Psoas muscle (tissue), 8 donors: ENCODE results near the gene SLC12A8. TPM values are rescaled to one million over a fixed set of nuclear protein-coding genes. Genes with fewer than 3 reads are reported as not detected.

ENCODE experiments used
- ATAC-seq, 4 donors: fragments of 200-7000 bp; cut with Tn5 transposase; one replicate each; pipeline ENCODE4 v1.9.1; 2020; ENCODE audit warnings: moderate library complexity in 3 of 4, mild to moderate bottlenecking in 2 of 4
- DNase-seq, 2 donors: peaks; one replicate each; pipeline ENCODE4 v3.0.0-alpha.2; 2020
- H3K27ac ChIP-seq: fragments of 200-600 bp; one replicate; pipeline ENCODE4 v1.8.0; 2022
- H3K27me3 ChIP-seq, 3 donors: fragments of 200-600 bp in 1 of 3; one replicate each; pipeline versions ENCODE4 v1.6.1 to v1.8.0; 2013 to 2022; ENCODE audit warnings: low read length in 2 of 3, mild to moderate bottlenecking in 2 of 3, moderate library complexity in 1 of 3; ENCODE audit not compliant: insufficient read depth in 3 of 3
- H3K36me3 ChIP-seq, 2 donors: fragments of 200-600 bp in 1 of 2; one replicate each; pipeline versions ENCODE4 v1.6.1 to v1.8.0; 2013 to 2022; ENCODE audit warnings: low read depth in 1 of 2, mild to moderate bottlenecking in 1 of 2, moderate library complexity in 1 of 2; ENCODE audit not compliant: insufficient read depth in 1 of 2
- H3K4me1 ChIP-seq: fragments of 200-600 bp; one replicate; pipeline ENCODE4 v1.8.0; 2022
- H3K4me3 ChIP-seq: fragments of 200-600 bp; one replicate; pipeline ENCODE4 v1.8.0; 2022; ENCODE audit warnings: mild to moderate bottlenecking
- H3K9me3 ChIP-seq: fragments of 200-600 bp; one replicate; pipeline ENCODE4 v1.8.0; 2022
- WGBS, 3 donors: extraction: QIAGEN DNeasy Blood & Tissue Kit; methylation state at CpG; one replicate each; pipeline versions ENCODE4 v1.1.6 to v1.1.7; 2013; 5-methylcytosine and 5-hydroxymethylcytosine counted together
- intact Hi-C, 2 donors: fragments of 100-400 bp; cut with DNase I; formaldehyde crosslinking; loops; one replicate each; pipeline versions ENCODE4 v1.11.0 to v1.14.2; 2022
- polyA plus RNA-seq, 3 donors: library from polyadenylated mRNA; stranded (reverse); fragments of 200-250 nt; gene quantifications; one replicate each; pipeline ENCODE4 v1.2.3, GENCODE V29; 2013
- total RNA-seq, 4 donors: library from RNA; stranded (reverse); fragmentation: NEBNext Ultra II Directional in 2 of 4; extraction: Animal tissue kit (Norgen Biotek cat#: 25700) in 2 of 4; gene quantifications; one replicate each; pipeline versions ENCODE4 v1.2.1 to v1.2.4, GENCODE V29; 2021 to 2023
- TF ChIP-seq, protein P1 (sequence below): fragments of 200-600 bp; IDR thresholded peaks from one replicate; pipeline ENCODE4 v1.8.0; 2022; ENCODE audit warnings: antibody characterized with exemption
- donor health status: healthy with polysubstance abuse.
- donor health status: DM: no; HTN: no; CAD: no; lungs with moderate emphysema.
- donor health status: Bipolar disorder and iron deficiency.
- donor health status: healthy.
- donor health status: DM: yes; HTN: yes; CAD: no.
- donor health status: DM: no; HTN: no; CAD: no.
- donor health status: DM: no; HTN: no; CAD: no.
- donor health status: DM: yes; HTN: yes; CAD: no.

The SLC12A8 gene
- total and polyA plus RNA-seq, 7 donors: 0.06 to 0.93 (median 0.33) TPM; not detected in 1

DNA sequence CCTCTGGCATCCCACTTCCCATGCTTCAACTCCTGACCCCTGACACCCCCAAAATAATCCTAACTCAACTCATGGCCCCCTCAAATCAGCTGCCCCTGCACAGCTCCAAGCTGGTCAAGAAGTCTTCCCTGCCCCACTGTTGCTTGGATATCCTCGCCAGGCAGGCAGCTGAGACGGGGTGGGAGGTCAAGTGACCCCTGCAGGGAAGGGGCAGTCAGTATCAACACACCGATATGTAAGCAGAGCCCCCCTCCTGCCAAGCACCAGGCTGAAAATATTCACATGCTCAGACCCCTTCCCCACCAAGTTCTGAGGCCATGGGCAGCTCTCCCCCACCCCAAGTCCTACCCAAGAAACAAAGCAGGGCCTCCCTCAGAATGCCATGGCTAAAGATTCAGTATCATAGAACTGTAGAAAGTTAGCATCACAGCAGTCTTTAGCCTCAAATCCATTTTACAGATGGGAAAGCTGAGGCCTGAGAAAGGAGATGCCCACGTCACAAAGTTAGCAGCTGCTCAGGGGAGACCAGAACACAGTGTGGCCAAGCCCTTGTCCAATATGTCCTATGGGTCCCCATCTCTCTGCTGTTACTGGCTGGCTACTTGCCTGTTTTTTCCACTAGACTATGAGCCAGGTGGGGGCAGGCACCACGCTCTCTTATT, 67.8 kb downstream of the SLC12A8 start:
- Histone ChIP-seq H3K27ac (no peak overlapping the region), H3K36me3 (no peaks in the 10 kb centered on the region), H3K4me3 (no peak overlapping the region), H3K4me1 (peaks cover 36% of the 10 kb centered on the region), H3K27me3 (no peaks in the 10 kb centered on the region), H3K9me3 (no peaks in the 10 kb centered on the region)
- 83 to 95% (median 88%) methylated on average over 5 of the region's 5 CpGs for WGBS, 3 donors
- intact Hi-C loops: loop anchor here in 1 of 2 donors (5.0 kb wide), 1 partner anchor 92 kb away; no protein-coding TSS in a partner anchor
- no peak for DNase-seq
- TF ChIP-seq, protein P1, sequence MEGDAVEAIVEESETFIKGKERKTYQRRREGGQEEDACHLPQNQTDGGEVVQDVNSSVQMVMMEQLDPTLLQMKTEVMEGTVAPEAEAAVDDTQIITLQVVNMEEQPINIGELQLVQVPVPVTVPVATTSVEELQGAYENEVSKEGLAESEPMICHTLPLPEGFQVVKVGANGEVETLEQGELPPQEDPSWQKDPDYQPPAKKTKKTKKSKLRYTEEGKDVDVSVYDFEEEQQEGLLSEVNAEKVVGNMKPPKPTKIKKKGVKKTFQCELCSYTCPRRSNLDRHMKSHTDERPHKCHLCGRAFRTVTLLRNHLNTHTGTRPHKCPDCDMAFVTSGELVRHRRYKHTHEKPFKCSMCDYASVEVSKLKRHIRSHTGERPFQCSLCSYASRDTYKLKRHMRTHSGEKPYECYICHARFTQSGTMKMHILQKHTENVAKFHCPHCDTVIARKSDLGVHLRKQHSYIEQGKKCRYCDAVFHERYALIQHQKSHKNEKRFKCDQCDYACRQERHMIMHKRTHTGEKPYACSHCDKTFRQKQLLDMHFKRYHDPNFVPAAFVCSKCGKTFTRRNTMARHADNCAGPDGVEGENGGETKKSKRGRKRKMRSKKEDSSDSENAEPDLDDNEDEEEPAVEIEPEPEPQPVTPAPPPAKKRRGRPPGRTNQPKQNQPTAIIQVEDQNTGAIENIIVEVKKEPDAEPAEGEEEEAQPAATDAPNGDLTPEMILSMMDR: no peak
- ATAC-seq: no peak

DNA sequence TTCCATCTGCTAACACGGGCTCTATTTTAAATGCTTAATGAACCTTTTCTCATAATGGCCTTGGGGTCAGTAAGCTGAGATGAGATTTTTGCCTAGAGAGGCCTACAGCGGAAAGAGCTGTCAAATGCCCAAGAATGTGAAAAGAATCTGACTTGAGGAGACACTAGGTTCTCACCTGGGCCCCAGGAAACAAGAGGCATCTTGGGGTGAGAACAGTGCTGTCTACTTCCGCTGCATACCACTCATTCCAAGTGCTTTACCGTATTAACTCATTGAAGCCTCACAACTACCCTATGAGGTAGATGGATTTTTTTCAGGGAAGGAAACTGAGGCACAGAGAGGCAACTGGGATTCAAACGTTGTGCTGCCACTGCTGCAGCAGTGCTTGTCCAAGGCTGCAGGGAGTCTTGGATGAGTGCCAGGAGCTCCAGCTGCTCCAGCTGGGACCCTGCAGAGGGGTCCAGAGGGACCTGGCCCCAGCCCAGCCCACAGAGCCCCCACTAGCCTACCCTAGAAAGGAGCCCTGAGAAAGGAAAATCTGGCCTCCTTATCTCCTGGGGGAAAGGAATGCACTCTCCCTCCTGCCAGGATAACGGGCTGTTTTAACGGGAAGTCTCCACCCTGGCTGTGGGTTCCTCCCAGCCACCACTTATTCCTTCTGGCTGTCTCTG, 68.4 kb downstream of the SLC12A8 start:
- intact Hi-C loops: loop anchor here in 1 of 2 donors (5.0 kb wide), 1 partner anchor 92 kb away; no protein-coding TSS in a partner anchor
- DNase-seq: no peak

DNA sequence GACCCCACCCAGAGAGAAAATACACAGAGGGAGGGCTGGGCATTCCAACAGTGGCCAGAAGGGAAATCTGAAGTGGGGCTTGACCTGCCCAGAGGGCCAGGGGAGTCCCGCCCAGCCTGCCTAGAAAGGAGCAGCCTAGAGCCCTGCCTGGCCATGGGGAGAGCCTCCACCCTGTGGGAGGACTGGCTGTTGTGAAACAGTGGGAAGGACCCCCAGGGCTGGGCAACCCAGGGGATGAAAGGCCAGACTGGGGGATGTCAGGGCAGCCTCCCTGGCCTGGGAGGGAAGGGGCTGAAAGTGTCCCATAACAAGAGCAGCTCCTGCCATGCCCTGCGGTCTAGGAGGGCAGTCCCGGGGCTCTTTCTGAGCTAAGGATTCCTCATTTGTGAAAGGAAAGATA, 69.0 kb downstream of the SLC12A8 start:
- H3K27ac ChIP-seq: no peak overlapping the region
- no peaks in the 10 kb centered on the region for H3K27me3 ChIP-seq
- DNase-seq (no peak), ATAC-seq (no peak)
- TF ChIP-seq, protein P1: no peak
- H3K4me1 ChIP-seq: peaks cover 29% of the 10 kb centered on the region
- no peaks in the 10 kb centered on the region for H3K36me3 ChIP-seq
- H3K9me3 ChIP-seq: no peaks in the 10 kb centered on the region
- 90 to 95% (median 94%) methylated on average over 3 of the region's 3 CpGs for WGBS, 3 donors
- H3K4me3 ChIP-seq: no peak overlapping the region
- intact Hi-C loops: loop anchor here in 1 of 2 donors (5.0 kb wide), 1 partner anchor 91 kb away; no protein-coding TSS in a partner anchor

More for the DNA sequence above, 68.4 kb downstream of the SLC12A8 start:
- Histone ChIP-seq H3K27ac (no peak overlapping the region), H3K4me1 (peaks cover 35% of the 10 kb centered on the region), H3K27me3 (no peaks in the 10 kb centered on the region), H3K4me3 (no peak overlapping the region), H3K9me3 (no peaks in the 10 kb centered on the region), H3K36me3 (no peaks in the 10 kb centered on the region)
- TF ChIP-seq, protein P1: no peak
- ATAC-seq: no peak
- WGBS, 3 donors: 58 to 64% (median 60%) methylated on average over 5 to 7 of the region's 7 CpGs

GRCh38 chr3:125142940-125143339, 69.6 kb downstream of the SLC12A8 start:
- Histone ChIP-seq H3K9me3 (no peaks in the 10 kb centered on the region), H3K27me3 (no peaks in the 10 kb centered on the region), H3K4me1 (peaks cover 29% of the 10 kb centered on the region), H3K36me3 (no peaks in the 10 kb centered on the region), H3K27ac (no peak overlapping the region), H3K4me3 (no peak overlapping the region)
- ATAC-seq: no peak
- WGBS, 3 donors: 77 to 90% (median 85%) methylated on average over 6 of the region's 6 CpGs
- TF ChIP-seq, protein P1: no peak
- no peak for DNase-seq
- intact Hi-C loops: loop anchor here in 1 of 2 donors (5.0 kb wide), 1 partner anchor 91 kb away; no protein-coding TSS in a partner anchor
